Neural progenitor cell (in vitro differentiated cells): ENCODE results near the gene ATXN1L.

ENCODE experiments used
- CTCF ChIP-seq: fragments of 200-600 bp; sonication (generic); IDR thresholded peaks from 2 replicates; pipeline ENCODE4 v1.5.1; 2017; ENCODE audit warnings: antibody characterized with exemption, mild to moderate bottlenecking
- EZH2 ChIP-seq: fragments of 200-600 bp; sonication (generic); IDR thresholded peaks from 2 replicates; pipeline ENCODE4 v1.6.1; 2017; ENCODE audit warnings: antibody characterized with exemption, mild to moderate bottlenecking, moderate library complexity
- EZH2phosphoT487 ChIP-seq: fragments of 200-600 bp; sonication (generic); IDR thresholded peaks from 2 replicates; pipeline ENCODE4 v1.6.1; 2017; ENCODE audit warnings: antibody characterized with exemption

GRCh38 chr16:71882505-71883167 lies 36.9 kb downstream of the ATXN1L start:
- TF ChIP-seq CTCF (peak; percentile 87), EZH2phosphoT487 (no peak), EZH2 (peak; percentile 32)
